ENCODE results near the gene TRPM2. TPM values are rescaled to one million over a fixed set of nuclear protein-coding genes. Genes with fewer than 3 reads are reported as not detected.

The TRPM2 gene
- total RNA-seq, 2 donors from 2014 or later = 1.6 to 12.5 TPM

- WGBS, 2 experiments (ENCODE audit: insufficient coverage in 1 of 2, insufficient read length in 1 of 2) = 83 to 89% methylated on average over 1 to 13 of the region's 13 CpGs
- Histone ChIP-seq H3K36me3 (ENCODE audit: control insufficient read depth, insufficient read depth, low read length) (peaks cover 9% of the 10 kb centered on the region), H3K27me3 (ENCODE audit: control insufficient read depth, insufficient read depth, low read length, poor library complexity, severe bottlenecking) (no peaks in the 10 kb centered on the region), H3K9ac (ENCODE audit: extremely low read depth, low read length, poor library complexity, severe bottlenecking) (no peak overlapping the region), H3K9me3 (ENCODE audit: control insufficient read depth, low read length) (no peaks in the 10 kb centered on the region), H3K4me1 (ENCODE audit: control insufficient read depth, insufficient read depth, low read length) (no peaks in the 10 kb centered on the region), H3K27ac (ENCODE audit: low read depth, low read length) (no peak overlapping the region), H3K4me3 (ENCODE audit: low read length) (no peak overlapping the region)
- Mint-ChIP-seq H3K36me3 (ENCODE audit: low read depth) (peaks cover 6% of the 10 kb centered on the region), H3K4me1 (no peaks in the 10 kb centered on the region), H3K4me3 (no peak overlapping the region), H3K27me3 (ENCODE audit: insufficient read depth) (no peaks in the 10 kb centered on the region), H3K27ac (no peak overlapping the region), H3K9me3 (no peaks in the 10 kb centered on the region)
- no peak for TF ChIP-seq CTCF (conservative IDR thresholded peaks at IDR 0.05)
- DNase-seq = no peak
Observed at GRCh38 chr21:44326272-44326647, 27.2 kb upstream of the TRPM2 start.

- H3K27ac ChIP-seq (ENCODE audit: low read depth, low read length) = no peak overlapping the region
- H3K4me3 ChIP-seq (ENCODE audit: low read length) = no peak overlapping the region
- no peaks in the 10 kb centered on the region for H3K4me1 ChIP-seq (ENCODE audit: control insufficient read depth, insufficient read depth, low read length)
- no peaks in the 10 kb centered on the region for H3K9me3 ChIP-seq (ENCODE audit: control insufficient read depth, low read length)
- peaks cover 9% of the 10 kb centered on the region for H3K36me3 ChIP-seq (ENCODE audit: control insufficient read depth, insufficient read depth, low read length)
- no peak for DNase-seq
- H3K9ac ChIP-seq (ENCODE audit: extremely low read depth, low read length, poor library complexity, severe bottlenecking) = no peak overlapping the region
- Mint-ChIP-seq H3K36me3 (ENCODE audit: low read depth) (peaks cover 8% of the 10 kb centered on the region), H3K27ac (no peak overlapping the region), H3K27me3 (ENCODE audit: insufficient read depth) (no peaks in the 10 kb centered on the region), H3K4me3 (no peak overlapping the region), H3K4me1 (no peaks in the 10 kb centered on the region), H3K9me3 (no peaks in the 10 kb centered on the region)
- 89 to 91% methylated on average over 14 to 26 of the region's 26 CpGs for WGBS, 2 experiments (ENCODE audit: insufficient coverage in 1 of 2, insufficient read length in 1 of 2)
- peak; percentile 23 for TF ChIP-seq CTCF (conservative IDR thresholded peaks at IDR 0.05)
- H3K27me3 ChIP-seq (ENCODE audit: control insufficient read depth, insufficient read depth, low read length, poor library complexity, severe bottlenecking) = no peaks in the 10 kb centered on the region
Observed at GRCh38 chr21:44326716-44327602, 26.5 kb upstream of the TRPM2 start.

- DNase-seq = no peak
- TF ChIP-seq CTCF (conservative IDR thresholded peaks at IDR 0.05) = no peak
- Histone ChIP-seq H3K4me3 (ENCODE audit: low read length) (no peak overlapping the region), H3K27me3 (ENCODE audit: control insufficient read depth, insufficient read depth, low read length, poor library complexity, severe bottlenecking) (no peaks in the 10 kb centered on the region), H3K4me1 (ENCODE audit: control insufficient read depth, insufficient read depth, low read length) (no peaks in the 10 kb centered on the region), H3K27ac (ENCODE audit: low read depth, low read length) (no peak overlapping the region), H3K36me3 (ENCODE audit: control insufficient read depth, insufficient read depth, low read length) (peaks cover 9% of the 10 kb centered on the region), H3K9me3 (ENCODE audit: control insufficient read depth, low read length) (no peaks in the 10 kb centered on the region), H3K9ac (ENCODE audit: extremely low read depth, low read length, poor library complexity, severe bottlenecking) (no peak overlapping the region)
- 98 to 100% methylated on average over 10 to 11 of the region's 11 CpGs for WGBS, 2 experiments (ENCODE audit: insufficient coverage in 1 of 2, insufficient read length in 1 of 2)
- Mint-ChIP-seq H3K4me3 (no peak overlapping the region), H3K36me3 (ENCODE audit: low read depth) (peaks cover 9% of the 10 kb centered on the region), H3K27ac (no peak overlapping the region), H3K9me3 (no peaks in the 10 kb centered on the region), H3K4me1 (no peaks in the 10 kb centered on the region), H3K27me3 (ENCODE audit: insufficient read depth) (no peaks in the 10 kb centered on the region)
Observed at GRCh38 chr21:44327603-44327974, 25.8 kb upstream of the TRPM2 start.

All from endodermal cell (in vitro differentiated cells).